ENCODE measurements around the gene PIM1. TPM values are rescaled to one million over a fixed set of nuclear protein-coding genes. Genes with fewer than 3 reads are reported as not detected.

Gene PIM1
- total and polyA plus RNA-seq, 9 of the 15 experiments (the other 6 are each of a cell fraction or from before 2014, with no cell fraction given), result 19.0 to 789 (median 212) TPM

- no peak for TF ChIP-seq PRDM10 (IDR thresholded peaks at IDR 0.05; ENCODE audit: partially characterized antibody)
- TF ChIP-seq ZNF507 (tag; conservative IDR thresholded peaks at IDR 0.05), result no peak
- TF ChIP-seq CHD2 (IDR thresholded peaks at IDR 0.05; ENCODE audit: low read depth, low read length), result no peak
- TF ChIP-seq BRF2 (IDR thresholded peaks at IDR 0.05; ENCODE audit: borderline replicate concordance, insufficient read depth, insufficient read length), result no peak
- no peak for TF ChIP-seq CREM (IDR thresholded peaks at IDR 0.05; ENCODE audit: low read depth)
- TF ChIP-seq ZMIZ1 (IDR thresholded peaks at IDR 0.05; ENCODE audit: low read depth in 2 of 2, low read length in 2 of 2), result no peak
- TF ChIP-seq C11orf30 (IDR thresholded peaks at IDR 0.05; ENCODE audit: low read depth), result no peak
- no peak for TF ChIP-seq ZNF57 (CRISPR knock-in tag; IDR thresholded peaks at IDR 0.05)
- TF ChIP-seq THRA (IDR thresholded peaks at IDR 0.05), result no peak
- TF ChIP-seq CSDE1 (IDR thresholded peaks at IDR 0.05), result no peak
- no peak for TF ChIP-seq ZBED1 (IDR thresholded peaks at IDR 0.05)
- TF ChIP-seq GMEB1 (CRISPR knock-in tag; IDR thresholded peaks at IDR 0.05), result no peak
- TF ChIP-seq XRCC5 (IDR thresholded peaks at IDR 0.05; ENCODE audit: low read depth, low read length), result no peak
- no peak for TF ChIP-seq SMARCC2 (IDR thresholded peaks at IDR 0.05; ENCODE audit: low read depth)
- TF ChIP-seq SAFB2 (IDR thresholded peaks at IDR 0.05; ENCODE audit: borderline replicate concordance, low read depth, low read length, severe bottlenecking), result no peak
- no peak for TF ChIP-seq CCNT2 (IDR thresholded peaks at IDR 0.05; ENCODE audit: borderline replicate concordance, extremely low read depth, insufficient read length, low read depth, low read length)
- no peak for TF ChIP-seq HDGF (IDR thresholded peaks at IDR 0.05)
Measured at GRCh38 chr6:37187321-37188022, 17.5 kb downstream of the PIM1 start (continued).
